Activated CD4-positive, alpha-beta T cell treated with anti-CD3 and anti-CD28 coated beads, Interleukin-2, amount 10 ng/mL, durations not matched to agents 24 days and 14 days (primary cell): ENCODE measurements around the gene CIP2A. TPM values are rescaled to one million over a fixed set of nuclear protein-coding genes. Genes with fewer than 3 reads are reported as not detected.
A peak's percentile ranks its signal among the peaks of the same experiment; 100 is the strongest.

ENCODE experiments used
- DNase-seq: peaks from one replicate; pipeline ENCODE4 v3.0.0; 2022
- H3K27ac Mint-ChIP-seq: one replicate; pipeline ENCODE4 v1.8.0; 2022; ENCODE audit warnings: mild to moderate bottlenecking, mixed read lengths
- H3K27me3 Mint-ChIP-seq: one replicate; pipeline ENCODE4 v1.8.0; 2022; ENCODE audit warnings: mixed read lengths
- H3K36me3 Mint-ChIP-seq: one replicate; pipeline ENCODE4 v1.8.0; 2022; ENCODE audit warnings: low read depth, mild to moderate bottlenecking, mixed read lengths
- H3K4me1 Mint-ChIP-seq: one replicate; pipeline ENCODE4 v1.8.0; 2021; ENCODE audit warnings: mixed read lengths
- H3K4me3 Mint-ChIP-seq: one replicate; pipeline ENCODE4 v1.8.0; 2022; ENCODE audit warnings: mild to moderate bottlenecking, moderate library complexity, mixed read lengths
- H3K9me3 Mint-ChIP-seq: one replicate; pipeline ENCODE4 v1.8.0; 2021; ENCODE audit warnings: mixed read lengths
- intact Hi-C: fragments of 100-400 bp; cut with micrococcal nuclease; formaldehyde crosslinking; loops from one replicate; pipeline ENCODE4 v1.15.1; 2023
- total RNA-seq: library from RNA; stranded (reverse); gene quantifications from 2 replicates; pipeline ENCODE4 v1.2.3, GENCODE V29; 2022

CIP2A gene
- total RNA-seq, 1 donor from 2014 or later, result 58.3 TPM

DNA sequence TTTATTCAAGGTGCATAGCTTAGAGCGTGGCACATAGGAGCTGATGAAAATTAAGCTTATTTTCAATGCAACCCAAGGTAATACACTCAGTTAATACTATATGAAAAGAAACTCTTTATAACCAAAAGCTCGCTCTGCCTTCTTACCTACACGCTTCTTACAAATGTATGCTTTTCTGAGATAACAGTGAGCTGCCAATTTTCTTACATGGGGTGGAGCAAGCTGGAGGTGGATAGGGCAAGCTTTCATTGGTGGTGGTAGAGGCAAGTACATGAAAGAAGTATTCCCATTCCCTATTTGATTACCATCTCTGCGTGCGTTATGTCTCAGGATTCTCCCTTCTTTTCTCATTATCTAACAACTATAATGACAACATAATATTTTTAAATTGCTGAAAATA, 9.1 kb upstream of the CIP2A start:
- DNase-seq, result no peak
- Mint-ChIP-seq H3K4me1 (peaks cover 31% of the 10 kb centered on the region), H3K36me3 (peaks cover 7% of the 10 kb centered on the region), H3K4me3 (no peak overlapping the region), H3K27me3 (no peaks in the 10 kb centered on the region), H3K27ac (no peak overlapping the region), H3K9me3 (no peaks in the 10 kb centered on the region)
- intact Hi-C loops, result no loop called here

DNA sequence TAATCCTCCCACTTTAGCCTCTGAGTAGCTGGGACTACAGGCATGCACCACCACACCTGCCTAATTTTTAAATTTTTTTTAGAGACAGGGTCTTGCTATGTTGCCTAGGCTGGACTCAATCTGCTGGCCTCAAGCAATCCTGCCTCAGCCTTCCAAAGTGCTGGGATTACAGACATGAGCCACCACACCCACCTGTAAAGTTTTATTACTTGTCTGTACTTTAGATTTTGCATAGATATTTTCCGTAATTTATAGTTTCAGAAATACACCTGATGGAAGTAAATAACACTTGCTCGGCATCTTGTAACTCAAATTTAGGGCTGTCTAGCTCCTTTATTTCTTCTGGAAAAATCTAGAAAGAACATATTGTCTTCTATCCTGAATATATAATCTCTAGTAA, 6.1 kb upstream of the CIP2A start:
- Mint-ChIP-seq H3K27me3 (no peaks in the 10 kb centered on the region), H3K36me3 (peaks cover 2% of the 10 kb centered on the region), H3K4me3 (no peak overlapping the region), H3K9me3 (no peaks in the 10 kb centered on the region), H3K4me1 (peaks cover 24% of the 10 kb centered on the region), H3K27ac (no peak overlapping the region)
- intact Hi-C loops, result no loop called here
- DNase-seq, result no peak

DNA sequence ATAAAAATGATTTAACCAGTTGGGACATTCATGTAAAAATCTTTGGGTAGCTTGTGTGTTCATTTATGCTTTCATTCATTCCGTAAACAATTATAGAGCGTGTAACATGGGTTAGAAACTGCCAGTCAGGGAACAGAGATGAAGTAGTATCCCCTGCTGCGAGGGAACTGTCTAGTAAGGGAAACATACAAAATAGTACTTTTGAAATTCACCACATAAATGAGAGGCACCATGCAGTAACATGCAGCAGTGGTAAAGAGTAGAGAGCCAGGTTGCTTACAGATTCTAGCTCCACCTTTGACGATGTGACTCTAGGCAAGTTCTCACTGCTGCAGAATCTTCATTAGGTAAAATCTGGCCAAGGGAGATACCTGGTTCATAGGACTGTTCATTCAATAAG, 1.2 kb upstream of the CIP2A start:
- H3K9me3 Mint-ChIP-seq, result no peaks in the 10 kb centered on the region
- H3K27me3 Mint-ChIP-seq, result no peaks in the 10 kb centered on the region
- peak; percentile 64 for DNase-seq
- peaks cover 37% of the 10 kb centered on the region for H3K4me1 Mint-ChIP-seq
- peak overlapping the region; percentile 98 for H3K27ac Mint-ChIP-seq
- peaks cover 7% of the 10 kb centered on the region for H3K36me3 Mint-ChIP-seq
- intact Hi-C loops, result no loop called here
- peak overlapping the region; percentile 97 for H3K4me3 Mint-ChIP-seq

DNA sequence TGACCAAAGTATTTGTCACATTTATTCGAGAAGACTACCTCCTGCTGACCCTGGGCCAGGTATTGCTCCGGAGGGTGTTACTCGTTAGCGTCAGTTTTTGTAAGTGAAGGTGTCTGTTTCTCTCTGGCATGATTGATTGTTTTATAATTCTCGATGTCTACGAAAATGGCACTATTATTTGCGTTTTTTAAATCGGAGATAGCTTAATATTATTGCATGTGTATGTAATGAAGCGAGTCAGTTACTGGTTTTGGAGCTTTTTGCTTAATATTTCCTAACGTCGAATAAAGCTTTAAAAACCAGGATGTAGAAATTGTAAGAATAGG, 723 bp upstream of the CIP2A start:
- Mint-ChIP-seq H3K36me3 (peaks cover 10% of the 10 kb centered on the region), H3K9me3 (no peaks in the 10 kb centered on the region), H3K27me3 (no peaks in the 10 kb centered on the region), H3K4me1 (peaks cover 41% of the 10 kb centered on the region), H3K4me3 (peak overlapping the region; percentile 97), H3K27ac (peak overlapping the region; percentile 98)
- intact Hi-C loops, result loop anchor here (1.0 to 10.0 kb wide), 10 partner anchors 10 to 1348 kb away; partner anchors contain the start of genes BBX, CD47, HHLA2 and IFT57
- DNase-seq, result no peak

DNA sequence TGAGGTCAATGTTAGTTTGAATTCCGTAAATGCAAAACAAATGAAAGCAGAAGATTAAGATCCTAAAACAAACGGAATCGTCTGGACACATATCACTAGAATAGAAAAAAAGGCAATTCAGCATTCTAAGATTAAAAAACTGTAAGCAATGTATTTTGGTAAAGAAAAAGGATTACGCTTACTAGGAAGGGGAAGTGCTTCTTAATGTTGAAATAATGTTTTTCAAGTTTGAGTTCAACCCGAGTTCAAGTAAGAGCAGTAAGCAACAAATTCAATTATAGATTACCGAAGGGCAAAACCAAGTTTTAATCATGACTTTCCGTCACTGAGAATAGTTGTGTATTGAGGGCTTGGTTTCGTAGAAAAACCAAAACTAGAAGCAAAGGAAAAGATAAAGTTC, 637 bp downstream of the CIP2A start:
- Mint-ChIP-seq H3K36me3 (peaks cover 17% of the 10 kb centered on the region), H3K4me3 (peak overlapping the region; percentile 97), H3K27me3 (no peaks in the 10 kb centered on the region), H3K9me3 (no peaks in the 10 kb centered on the region), H3K27ac (peak overlapping the region; percentile 98), H3K4me1 (peaks cover 45% of the 10 kb centered on the region)
- intact Hi-C loops, result loop anchor here (2.0 to 10.0 kb wide), 5 partner anchors 14 to 1346 kb away; partner anchors contain the start of genes BBX, CD47 and HHLA2
- no peak for DNase-seq

DNA sequence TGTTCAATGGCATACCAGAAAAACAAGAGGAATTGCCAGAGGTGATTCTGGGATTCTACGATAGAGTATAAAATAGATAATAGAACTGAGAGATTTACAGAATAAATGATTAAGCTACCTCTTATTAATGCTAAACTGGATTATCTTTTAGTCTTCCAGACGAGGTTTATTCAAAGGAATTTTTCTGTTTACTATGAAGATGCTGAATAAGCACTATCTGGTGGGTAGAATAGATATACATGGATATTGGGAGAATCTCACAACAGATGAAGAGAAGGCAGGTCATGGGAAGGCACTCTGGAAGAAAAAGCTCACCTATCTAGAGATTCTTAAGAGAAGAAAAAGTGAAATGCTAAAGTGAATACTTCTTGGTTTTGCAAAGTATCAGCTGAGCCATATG, 11.2 kb downstream of the CIP2A start:
- H3K4me1 Mint-ChIP-seq, result peaks cover 7% of the 10 kb centered on the region
- H3K27ac Mint-ChIP-seq, result no peak overlapping the region
- intact Hi-C loops, result no loop called here
- no peaks in the 10 kb centered on the region for H3K27me3 Mint-ChIP-seq
- DNase-seq, result no peak
- H3K4me3 Mint-ChIP-seq, result no peak overlapping the region
- H3K36me3 Mint-ChIP-seq, result peaks cover 55% of the 10 kb centered on the region
- H3K9me3 Mint-ChIP-seq, result no peaks in the 10 kb centered on the region

DNA sequence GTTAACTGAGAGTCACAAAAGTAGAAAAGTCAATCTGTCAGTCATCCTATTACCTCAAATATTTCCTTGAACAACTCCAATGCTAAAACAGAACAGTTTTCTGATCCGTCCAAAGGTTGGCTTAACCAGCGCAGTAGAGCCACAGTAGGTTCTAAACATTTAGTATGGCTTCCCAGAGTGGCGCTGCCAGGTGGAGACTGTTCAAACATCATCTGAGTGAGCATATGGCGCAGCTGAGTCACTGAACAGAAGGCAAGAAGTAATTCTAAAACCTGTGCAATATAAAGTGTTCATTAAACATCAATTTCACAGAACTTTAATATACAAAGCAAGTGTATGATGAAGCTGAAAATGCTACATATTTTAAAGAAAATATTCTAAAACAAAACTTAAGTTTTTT, 19.9 kb downstream of the CIP2A start:
- Mint-ChIP-seq H3K27me3 (no peaks in the 10 kb centered on the region), H3K36me3 (peaks cover 53% of the 10 kb centered on the region), H3K9me3 (no peaks in the 10 kb centered on the region), H3K4me1 (peaks cover 7% of the 10 kb centered on the region), H3K4me3 (no peak overlapping the region), H3K27ac (no peak overlapping the region)
- no peak for DNase-seq
- intact Hi-C loops, result no loop called here

DNA sequence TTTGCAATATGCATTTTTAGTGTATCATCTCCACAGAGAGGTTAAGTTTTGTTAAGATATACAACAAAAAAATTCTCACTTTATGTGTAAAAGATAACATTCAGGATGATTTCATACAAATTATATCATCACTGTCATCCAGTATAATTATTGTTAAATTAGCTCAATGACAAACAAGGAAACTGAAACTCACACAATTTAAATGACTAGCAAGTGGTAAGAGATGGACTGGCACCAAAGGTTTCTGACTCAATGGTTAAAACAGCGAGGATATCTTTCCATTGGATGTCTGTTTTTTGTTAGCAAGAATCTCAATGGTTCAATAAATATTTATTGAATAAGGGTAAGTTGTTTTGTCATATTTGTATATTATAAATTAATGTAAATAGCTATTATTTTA, 22.6 kb downstream of the CIP2A start:
- DNase-seq, result no peak
- H3K4me1 Mint-ChIP-seq, result peaks cover 7% of the 10 kb centered on the region
- H3K27ac Mint-ChIP-seq, result no peak overlapping the region
- H3K9me3 Mint-ChIP-seq, result no peaks in the 10 kb centered on the region
- H3K36me3 Mint-ChIP-seq, result peaks cover 48% of the 10 kb centered on the region
- intact Hi-C loops, result no loop called here
- H3K4me3 Mint-ChIP-seq, result no peak overlapping the region
- no peaks in the 10 kb centered on the region for H3K27me3 Mint-ChIP-seq

DNA sequence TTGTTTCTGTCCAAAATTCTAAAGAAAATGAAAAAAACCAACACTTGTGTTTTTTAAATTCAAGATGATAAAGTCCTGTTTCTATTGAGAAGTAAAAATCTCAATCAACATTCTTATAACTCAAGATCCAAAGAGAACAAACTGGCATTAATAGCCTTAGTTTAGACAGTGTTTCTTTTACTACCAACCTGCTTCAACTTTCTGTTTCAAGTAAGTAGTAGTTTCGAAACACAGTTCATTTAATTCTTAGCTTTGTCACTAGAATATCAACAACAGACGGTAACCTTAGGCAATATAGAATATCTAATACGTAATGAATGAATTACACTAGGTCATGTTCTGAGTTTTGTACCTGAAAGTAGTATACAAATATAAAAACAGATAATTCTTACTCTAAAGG, 23.7 kb downstream of the CIP2A start:
- intact Hi-C loops, result no loop called here

DNA sequence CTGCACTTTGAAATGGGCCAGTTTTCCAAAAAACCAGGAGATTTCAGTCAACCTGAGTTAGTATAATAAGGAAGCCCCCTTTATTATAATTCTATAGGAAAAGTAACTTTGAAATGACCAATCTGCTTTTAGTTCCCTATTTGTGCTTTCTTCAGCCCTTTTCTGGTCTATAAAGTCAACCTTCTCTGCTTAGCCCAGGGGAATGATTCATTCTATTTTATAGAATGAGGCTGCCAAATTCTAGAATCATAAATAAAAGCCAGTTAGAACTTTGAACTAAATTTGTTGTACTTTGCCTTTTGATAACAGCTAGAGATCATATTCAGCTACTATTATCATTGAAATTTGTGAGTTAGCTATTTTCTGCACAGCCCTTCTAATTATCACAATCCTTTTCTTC, 24.7 kb downstream of the CIP2A start:
- no peak for DNase-seq
- no peak overlapping the region for H3K4me3 Mint-ChIP-seq
- peaks cover 7% of the 10 kb centered on the region for H3K4me1 Mint-ChIP-seq
- no peaks in the 10 kb centered on the region for H3K9me3 Mint-ChIP-seq
- peaks cover 51% of the 10 kb centered on the region for H3K36me3 Mint-ChIP-seq
- no peaks in the 10 kb centered on the region for H3K27me3 Mint-ChIP-seq
- intact Hi-C loops, result no loop called here
- H3K27ac Mint-ChIP-seq, result no peak overlapping the region

More for the DNA sequence above, 23.7 kb downstream of the CIP2A start:
- DNase-seq, result no peak
- Mint-ChIP-seq H3K4me1 (peaks cover 7% of the 10 kb centered on the region), H3K36me3 (peaks cover 56% of the 10 kb centered on the region), H3K27me3 (no peaks in the 10 kb centered on the region), H3K4me3 (no peak overlapping the region), H3K9me3 (no peaks in the 10 kb centered on the region), H3K27ac (no peak overlapping the region)

DNA sequence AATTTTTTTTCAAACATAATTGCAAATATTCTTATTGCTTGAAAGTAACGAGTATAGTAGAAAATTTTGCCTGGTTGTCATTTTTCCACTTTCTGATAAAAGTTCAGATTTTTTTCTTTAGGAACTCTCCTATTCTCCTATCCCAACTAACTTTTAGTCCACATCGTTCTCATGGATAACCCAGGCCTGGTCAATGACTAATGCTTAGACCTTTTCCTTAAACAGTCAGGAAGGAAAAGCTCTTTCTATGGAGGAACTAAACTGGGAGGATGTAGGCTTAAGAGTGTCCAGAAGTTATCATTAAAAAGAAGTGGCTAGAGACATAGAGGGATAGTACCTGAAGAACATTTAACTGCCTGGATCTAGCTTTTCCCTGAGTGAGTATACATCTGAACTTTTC, 26.7 kb downstream of the CIP2A start:
- H3K27me3 Mint-ChIP-seq, result no peaks in the 10 kb centered on the region
- DNase-seq, result no peak
- H3K4me1 Mint-ChIP-seq, result peaks cover 7% of the 10 kb centered on the region
- no peak overlapping the region for H3K27ac Mint-ChIP-seq
- no peak overlapping the region for H3K4me3 Mint-ChIP-seq
- H3K9me3 Mint-ChIP-seq, result no peaks in the 10 kb centered on the region
- H3K36me3 Mint-ChIP-seq, result peaks cover 52% of the 10 kb centered on the region
- intact Hi-C loops, result no loop called here

DNA sequence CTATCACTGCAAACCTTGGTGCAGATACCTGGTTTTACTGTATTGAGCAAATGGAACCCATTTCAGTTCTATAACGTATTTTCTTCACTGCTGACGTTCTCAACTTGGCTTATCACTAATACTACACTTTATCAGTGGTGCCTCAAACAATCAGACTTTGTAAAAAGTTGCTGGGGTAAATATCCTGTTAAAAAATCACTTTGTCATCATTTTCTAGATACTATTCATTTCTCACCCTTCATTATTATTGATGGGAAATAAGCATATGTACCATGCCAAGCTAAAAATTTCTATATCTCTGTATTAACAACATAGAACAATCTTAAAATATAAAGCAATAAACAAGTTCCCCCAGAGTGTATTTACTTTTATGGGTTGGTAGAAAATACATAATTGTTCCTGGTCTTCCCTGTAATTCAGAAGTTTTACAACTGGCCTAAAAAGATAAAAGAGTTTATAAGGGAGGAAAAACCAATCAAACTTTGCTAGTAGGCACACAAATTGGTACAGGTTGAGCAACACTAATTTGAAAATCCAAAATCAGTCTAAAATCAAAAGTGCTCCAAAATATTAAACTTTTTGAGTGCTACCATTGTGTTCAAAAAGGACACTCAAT, 33.2 kb downstream of the CIP2A start:
- H3K36me3 Mint-ChIP-seq, result peaks cover 50% of the 10 kb centered on the region
- no peak for DNase-seq
- no peaks in the 10 kb centered on the region for H3K9me3 Mint-ChIP-seq
- H3K27me3 Mint-ChIP-seq, result no peaks in the 10 kb centered on the region
- H3K4me3 Mint-ChIP-seq, result no peak overlapping the region
- no peak overlapping the region for H3K27ac Mint-ChIP-seq
- peaks cover 9% of the 10 kb centered on the region for H3K4me1 Mint-ChIP-seq
- intact Hi-C loops, result loop anchor here (5.0 to 10.0 kb wide), 2 partner anchors 359 to 404 kb away; no protein-coding TSS in a partner anchor

DNA sequence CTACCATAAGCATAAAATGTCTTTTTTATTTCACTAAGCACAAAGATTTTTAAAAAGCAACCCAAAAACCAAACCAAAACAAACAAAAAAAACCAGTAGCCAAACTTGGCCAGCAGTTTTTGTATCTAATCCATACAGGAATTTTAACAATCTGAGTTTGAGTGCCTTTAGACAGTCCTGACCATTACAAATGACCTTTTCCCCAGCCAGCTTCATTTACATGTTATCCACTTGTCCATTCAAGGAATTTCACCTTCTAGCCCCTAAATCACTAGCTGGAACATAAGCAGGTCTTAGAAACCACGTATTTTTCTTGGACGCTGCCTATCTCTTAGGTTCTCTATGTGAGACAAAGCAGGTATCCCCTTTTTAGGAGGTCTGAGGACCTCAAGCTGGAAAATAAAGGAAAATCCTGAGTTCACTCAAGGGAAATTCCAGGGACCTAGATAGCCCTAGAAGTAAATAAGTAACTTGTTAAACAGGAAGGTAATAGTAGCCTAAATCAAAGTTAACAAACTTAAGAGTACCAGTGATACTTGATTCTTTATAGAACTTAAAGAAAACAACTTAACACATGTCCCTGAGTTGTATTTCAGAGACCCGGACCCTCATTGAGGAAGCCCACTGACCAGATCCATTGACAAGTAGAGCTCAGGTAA, 34.2 kb downstream of the CIP2A start:
- H3K4me1 Mint-ChIP-seq, result peaks cover 9% of the 10 kb centered on the region
- no peaks in the 10 kb centered on the region for H3K9me3 Mint-ChIP-seq
- H3K36me3 Mint-ChIP-seq, result peaks cover 45% of the 10 kb centered on the region
- H3K27ac Mint-ChIP-seq, result no peak overlapping the region
- H3K27me3 Mint-ChIP-seq, result no peaks in the 10 kb centered on the region
- intact Hi-C loops, result loop anchor here (5.0 to 10.0 kb wide), 2 partner anchors 360 to 403 kb away; no protein-coding TSS in a partner anchor
- H3K4me3 Mint-ChIP-seq, result no peak overlapping the region
- DNase-seq, result no peak

DNA sequence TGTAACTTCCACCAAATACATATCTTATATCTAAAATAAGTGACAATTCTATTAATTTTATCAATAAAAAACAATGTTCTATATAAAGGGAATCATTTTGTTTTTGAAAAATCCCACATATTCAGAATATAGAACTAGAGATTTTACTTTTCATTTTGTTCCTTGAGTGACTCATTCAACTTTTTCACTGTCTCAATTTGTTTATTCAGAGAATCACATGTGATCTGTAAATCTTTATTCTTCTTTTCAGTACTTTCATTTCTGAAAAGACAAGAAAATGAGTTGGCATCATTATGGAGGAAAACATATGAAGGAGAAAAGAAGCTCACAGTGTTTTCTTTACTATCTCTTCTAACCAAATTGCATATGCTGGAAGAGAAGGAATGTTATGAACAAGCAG, 35.0 kb downstream of the CIP2A start:
- intact Hi-C loops, result loop anchor here (10.0 kb wide), 1 partner anchor 361 kb away; no protein-coding TSS in a partner anchor
- Mint-ChIP-seq H3K9me3 (no peaks in the 10 kb centered on the region), H3K27ac (peak overlapping the region; percentile 39), H3K27me3 (no peaks in the 10 kb centered on the region), H3K4me1 (peaks cover 9% of the 10 kb centered on the region), H3K4me3 (no peak overlapping the region), H3K36me3 (peaks cover 43% of the 10 kb centered on the region)
- no peak for DNase-seq
